Hepatocyte (in vitro differentiated cells): ENCODE data around the gene CDKL4. TPM values are rescaled to one million over a fixed set of nuclear protein-coding genes. Genes with fewer than 3 reads are reported as not detected.

Source experiments
- DNase-seq: peaks from one replicate; pipeline ENCODE4 v3.0.0-alpha.2; 2016; ENCODE audit warnings: low spot score
- H2AFZ ChIP-seq: fragments of 200-600 bp; sonication (generic); 2 replicates; pipeline ENCODE4 v1.6.0; 2016; ENCODE audit warnings: antibody characterized with exemption, mild to moderate bottlenecking
- H3K27ac ChIP-seq: fragments of 200-600 bp; sonication (generic); 2 replicates; pipeline ENCODE4 v1.5.1; 2016; ENCODE audit warnings: mild to moderate bottlenecking
- H3K27me3 ChIP-seq: fragments of 200-600 bp; sonication (generic); 2 replicates; pipeline ENCODE4 v1.6.1; 2016
- H3K36me3 ChIP-seq: fragments of 200-600 bp; sonication (generic); replicated peaks from 2 replicates; pipeline ENCODE4 v1.5.1; 2016; ENCODE audit warnings: low read depth; ENCODE audit not compliant: insufficient read depth
- H3K4me1 ChIP-seq: fragments of 200-600 bp; sonication (generic); 2 replicates; pipeline ENCODE4 v1.5.1; 2016; ENCODE audit warnings: mild to moderate bottlenecking, moderate library complexity; ENCODE audit not compliant: insufficient read depth
- H3K4me2 ChIP-seq: fragments of 200-600 bp; sonication (generic); 2 replicates; pipeline ENCODE4 v1.6.0; 2016
- H3K4me3 ChIP-seq: fragments of 200-600 bp; sonication (generic); 2 replicates; pipeline ENCODE4 v1.5.1; 2016; ENCODE audit warnings: mild to moderate bottlenecking
- H3K79me2 ChIP-seq: fragments of 200-600 bp; sonication (generic); 2 replicates; pipeline ENCODE4 v1.6.0; 2017; ENCODE audit warnings: mild to moderate bottlenecking
- H3K9me2 ChIP-seq: fragments of 200-600 bp; sonication (generic); replicated peaks from 2 replicates; pipeline ENCODE4 v1.6.0; 2017; ENCODE audit warnings: mild to moderate bottlenecking; ENCODE audit not compliant: insufficient read depth
- H3K9me3 ChIP-seq: fragments of 200-600 bp; sonication (generic); 2 replicates; pipeline ENCODE4 v1.5.1; 2016; ENCODE audit warnings: low read depth, mild to moderate bottlenecking
- H4K20me1 ChIP-seq: fragments of 200-600 bp; sonication (generic); 2 replicates; pipeline ENCODE4 v1.6.0; 2016; ENCODE audit warnings: mild to moderate bottlenecking; ENCODE audit not compliant: insufficient read depth, poor library complexity, severe bottlenecking
- CTCF ChIP-seq: fragments of 200-600 bp; sonication (generic); IDR thresholded peaks from 2 replicates; pipeline ENCODE4 v1.5.1; 2016; ENCODE audit warnings: antibody characterized with exemption, mild to moderate bottlenecking; ENCODE audit not compliant: poor library complexity
- EZH2 ChIP-seq: fragments of 200-600 bp; sonication (generic); IDR thresholded peaks from 2 replicates; pipeline ENCODE4 v1.6.1; 2016; ENCODE audit warnings: antibody characterized with exemption, mild to moderate bottlenecking, borderline replicate concordance
- EZH2phosphoT487 ChIP-seq: fragments of 200-600 bp; sonication (generic); IDR thresholded peaks from one replicate; pipeline ENCODE4 v1.6.1; 2018; ENCODE audit warnings: antibody characterized with exemption, mild to moderate bottlenecking, low read depth, moderate library complexity; ENCODE audit not compliant: unreplicated experiment, severe bottlenecking
- WGBS: methylation state at CpG from one replicate; pipeline ENCODE4 v1.1.6; 2016; ENCODE audit warnings: low lambda C conversion rate; ENCODE audit errors: missing lambda C conversion rate; 5-methylcytosine and 5-hydroxymethylcytosine counted together
- polyA plus RNA-seq: library from polyadenylated mRNA; unstranded; fragments of >200 nt; fragmentation: Nextera tagmentation; extraction: Ambion mirVana; gene quantifications from 2 replicates; pipeline ENCODE4 v1.2.1, GENCODE V29; 2016
- total RNA-seq: library from RNA; depleted of rRNA; stranded (reverse); fragments of >200 nt; gene quantifications from 2 replicates; pipeline ENCODE4 v1.2.3, GENCODE V29; 2014

The CDKL4 gene
- total and polyA plus RNA-seq, 2 experiments from 2014 or later, result 0.10 to 0.35 TPM

- peaks cover 7% of the 10 kb centered on the region for H3K9me3 ChIP-seq
- no peaks in the 10 kb centered on the region for H3K4me1 ChIP-seq
- no peak for DNase-seq
- H3K9me2 ChIP-seq, result no peaks in the 10 kb centered on the region
- peaks cover 3% of the 10 kb centered on the region for H3K36me3 ChIP-seq
- no peak overlapping the region for H3K4me3 ChIP-seq
- TF ChIP-seq CTCF (no peak), EZH2 (no peak), EZH2phosphoT487 (no peak)
- no peak overlapping the region for H3K4me2 ChIP-seq
- H4K20me1 ChIP-seq, result no peaks in the 10 kb centered on the region
- no peaks in the 10 kb centered on the region for H3K27me3 ChIP-seq
- no peak overlapping the region for H2AFZ ChIP-seq
- no peak overlapping the region for H3K27ac ChIP-seq
- no peaks in the 10 kb centered on the region for H3K79me2 ChIP-seq
Measured at GRCh38 chr2:39256040-39256439, 12.3 kb upstream of the CDKL4 start.

- Histone ChIP-seq H4K20me1 (no peaks in the 10 kb centered on the region), H3K4me1 (no peaks in the 10 kb centered on the region), H3K4me2 (no peak overlapping the region), H3K4me3 (no peak overlapping the region), H3K9me2 (no peaks in the 10 kb centered on the region), H2AFZ (no peak overlapping the region), H3K27ac (no peak overlapping the region), H3K79me2 (no peaks in the 10 kb centered on the region), H3K27me3 (no peaks in the 10 kb centered on the region), H3K9me3 (peaks cover 7% of the 10 kb centered on the region), H3K36me3 (peaks cover 3% of the 10 kb centered on the region)
- whole genome bisulfite sequencing, result 91% methylated on average over 18 of the region's 18 CpGs
- no peak for DNase-seq
- TF ChIP-seq EZH2, result no peak
- no peak for TF ChIP-seq EZH2phosphoT487
- no peak for TF ChIP-seq CTCF
Measured at GRCh38 chr2:39252888-39253518, 9.2 kb upstream of the CDKL4 start.

- no peaks in the 10 kb centered on the region for H3K27me3 ChIP-seq
- peaks cover under 1% of the 10 kb centered on the region for H3K36me3 ChIP-seq
- no peak overlapping the region for H3K4me2 ChIP-seq
- H3K79me2 ChIP-seq, result no peaks in the 10 kb centered on the region
- peaks cover 7% of the 10 kb centered on the region for H3K9me3 ChIP-seq
- no peak for DNase-seq
- H3K27ac ChIP-seq, result no peak overlapping the region
- H4K20me1 ChIP-seq, result no peaks in the 10 kb centered on the region
- 78% methylated on average over 6 of the region's 6 CpGs for WGBS
- no peaks in the 10 kb centered on the region for H3K4me1 ChIP-seq
- TF ChIP-seq CTCF (no peak), EZH2phosphoT487 (no peak), EZH2 (no peak)
- no peaks in the 10 kb centered on the region for H3K9me2 ChIP-seq
- H2AFZ ChIP-seq, result no peak overlapping the region
- no peak overlapping the region for H3K4me3 ChIP-seq
Measured at GRCh38 chr2:39247512-39248043, 3.8 kb upstream of the CDKL4 start.
